Mesenchymal stem cell (in vitro differentiated cells and primary cell): ENCODE data around the gene GAA.

Experiments
- DNase-seq: peaks from one replicate; pipeline ENCODE4 v3.0.0-alpha.2; 2013
- H2AFZ ChIP-seq: one replicate; pipeline ENCODE4 v1.6.1; 2013; ENCODE audit warnings: low read depth, mild to moderate bottlenecking, control low read depth, inconsistent platforms, low read length, moderate library complexity
- H2AK5ac ChIP-seq: 2 replicates; pipeline ENCODE4 v1.6.1; 2013; ENCODE audit warnings: low read length, moderate library complexity, mild to moderate bottlenecking, inconsistent platforms; ENCODE audit not compliant: severe bottlenecking
- H2BK120ac ChIP-seq: one replicate; pipeline ENCODE4 v1.6.1; 2013; ENCODE audit warnings: low read depth, mild to moderate bottlenecking, inconsistent platforms, low read length, moderate library complexity
- H2BK12ac ChIP-seq, 2 experiments: one replicate each; pipeline ENCODE4 v1.6.1; 2013; ENCODE audit warnings: inconsistent platforms in 2 of 2, low read length in 2 of 2, mild to moderate bottlenecking in 2 of 2, moderate library complexity in 2 of 2, control low read depth in 1 of 2
- H2BK15ac ChIP-seq: one replicate; pipeline ENCODE4 v1.6.1; 2013; ENCODE audit warnings: mild to moderate bottlenecking, low read depth, inconsistent platforms; ENCODE audit not compliant: poor library complexity, severe bottlenecking
- H2BK5ac ChIP-seq: 2 replicates; pipeline ENCODE4 v1.6.1; 2013; ENCODE audit warnings: low read depth, mild to moderate bottlenecking, low read length, control low read depth, inconsistent platforms; ENCODE audit not compliant: poor library complexity, severe bottlenecking
- H3K14ac ChIP-seq, 2 experiments: one replicate each; pipeline ENCODE4 v1.6.1; 2013; ENCODE audit warnings: inconsistent platforms in 2 of 2, low read length in 2 of 2, control low read depth in 1 of 2, mild to moderate bottlenecking in 1 of 2, moderate library complexity in 1 of 2
- H3K18ac ChIP-seq, 2 experiments: one replicate each; pipeline ENCODE4 v1.6.1; 2013; ENCODE audit warnings: inconsistent platforms in 2 of 2, low read length in 2 of 2, control low read depth in 1 of 2, low read depth in 1 of 2, mild to moderate bottlenecking in 1 of 2
- H3K23ac ChIP-seq, 2 experiments: one replicate each; pipeline ENCODE4 v1.6.1; 2013; ENCODE audit warnings: inconsistent platforms in 2 of 2, low read length in 2 of 2, mild to moderate bottlenecking in 2 of 2, moderate library complexity in 2 of 2, control low read depth in 1 of 2
- H3K27ac ChIP-seq: 2 replicates; pipeline ENCODE4 v1.5.1; 2013; ENCODE audit warnings: mild to moderate bottlenecking, moderate library complexity, low read length, control low read depth, inconsistent platforms; ENCODE audit not compliant: poor library complexity, severe bottlenecking
- H3K27me3 ChIP-seq, 2 experiments: 2 replicates each; pipeline versions ENCODE4 v1.6.1 to v1.7.0; 2013; ENCODE audit warnings: low read length in 2 of 2, mild to moderate bottlenecking in 2 of 2, moderate library complexity in 2 of 2, control low read depth in 1 of 2, inconsistent platforms in 1 of 2; ENCODE audit not compliant: control insufficient read depth in 1 of 2, insufficient read depth in 1 of 2
- H3K36me3 ChIP-seq, 2 experiments: 2 replicates each; pipeline versions ENCODE4 v1.6.1 to v1.7.0; 2013; ENCODE audit warnings: low read length in 2 of 2, control low read depth in 1 of 2, inconsistent platforms in 1 of 2, low read depth in 1 of 2, mild to moderate bottlenecking in 1 of 2; ENCODE audit not compliant: insufficient read depth in 2 of 2, control insufficient read depth in 1 of 2
- H3K4ac ChIP-seq, 2 experiments: one replicate each; pipeline ENCODE4 v1.6.1; 2013; ENCODE audit warnings: inconsistent platforms in 2 of 2, low read length in 2 of 2, mild to moderate bottlenecking in 2 of 2, moderate library complexity in 2 of 2, control low read depth in 1 of 2, low read depth in 1 of 2
- H3K4me1 ChIP-seq: 2 replicates; pipeline ENCODE4 v1.6.1; 2013; ENCODE audit warnings: low read depth, low read length, control low read depth; ENCODE audit not compliant: control insufficient read depth, insufficient read depth
- H3K4me2 ChIP-seq: 2 replicates; pipeline ENCODE4 v1.6.1; 2013; ENCODE audit warnings: low read length, mild to moderate bottlenecking, inconsistent platforms; ENCODE audit not compliant: poor library complexity, severe bottlenecking
- H3K4me3 ChIP-seq, 2 experiments: 2 replicates each; pipeline versions ENCODE4 v1.5.1 to v1.7.0; 2013; ENCODE audit warnings: low read length in 2 of 2, mild to moderate bottlenecking in 2 of 2, control low read depth in 1 of 2, low read depth in 1 of 2; ENCODE audit not compliant: insufficient read depth in 1 of 2
- H3K79me1 ChIP-seq: replicated peaks from 2 replicates; pipeline ENCODE4 v1.6.1; 2013; ENCODE audit warnings: mild to moderate bottlenecking, control low read depth, low read length, inconsistent platforms; ENCODE audit not compliant: poor library complexity, severe bottlenecking
- H3K9ac ChIP-seq: 2 replicates; pipeline ENCODE4 v1.7.0; 2013; ENCODE audit warnings: mild to moderate bottlenecking, low read length, moderate library complexity
- H3K9me3 ChIP-seq: 2 replicates; pipeline ENCODE4 v1.7.0; 2013; ENCODE audit warnings: mild to moderate bottlenecking, low read length; ENCODE audit not compliant: control insufficient read depth
- H4K8ac ChIP-seq: one replicate; pipeline ENCODE4 v1.6.1; 2013; ENCODE audit warnings: inconsistent platforms, mild to moderate bottlenecking, low read length, moderate library complexity
- H4K91ac ChIP-seq: one replicate; pipeline ENCODE4 v1.6.1; 2013; ENCODE audit warnings: mild to moderate bottlenecking, low read length, inconsistent platforms
- WGBS: methylation state at CpG from one replicate; pipeline ENCODE4 v1.1.7; 2013; ENCODE audit warnings: mixed read lengths; 5-methylcytosine and 5-hydroxymethylcytosine counted together

GAA gene

GRCh38 chr17:80115159-80115558 is 13.8 kb downstream of the GAA start:
- Histone ChIP-seq H4K91ac (no peak overlapping the region), H4K8ac (no peak overlapping the region), H3K79me1 (no peaks in the 10 kb centered on the region), H2BK5ac (no peak overlapping the region), H2AFZ (no peak overlapping the region), H3K9me3 (no peaks in the 10 kb centered on the region), H2BK120ac (no peak overlapping the region), H3K4me2 (no peak overlapping the region), H2BK15ac (no peak overlapping the region), H3K14ac (no peak overlapping the region), H3K27ac (no peak overlapping the region), H3K36me3 (peaks cover 5 to 6% of the 10 kb centered on the region in 2 experiments), H2AK5ac (no peak overlapping the region), H3K9ac (no peak overlapping the region), H3K4me1 (peaks cover 28% of the 10 kb centered on the region), H3K4me3 (no peak overlapping the region), H2BK12ac (no peak overlapping the region), H3K4ac (no peak overlapping the region), H3K27me3 (peaks cover 0 to 14% of the 10 kb centered on the region in 2 experiments), H3K23ac (no peak overlapping the region), H3K18ac (no peak overlapping the region)
- 89% methylated on average over 8 of the region's 8 CpGs for WGBS
- no peak for DNase-seq

GRCh38 chr17:80116276-80116920 is 15.0 kb downstream of the GAA start:
- no peak overlapping the region for H2BK120ac ChIP-seq
- H3K4me1 ChIP-seq, result peaks cover 28% of the 10 kb centered on the region
- H2BK12ac ChIP-seq, result no peak overlapping the region
- H4K8ac ChIP-seq, result peak overlapping the region; percentile 29
- no peak overlapping the region for H4K91ac ChIP-seq
- H3K23ac ChIP-seq, result no peak overlapping the region
- H2BK15ac ChIP-seq, result peak overlapping the region; percentile 70
- H3K27me3 ChIP-seq, result peaks cover 0 to 3% of the 10 kb centered on the region in 2 experiments
- peaks cover 5 to 6% of the 10 kb centered on the region in 2 experiments for H3K36me3 ChIP-seq
- no peak overlapping the region for H3K27ac ChIP-seq
- no peak overlapping the region for H3K18ac ChIP-seq
- DNase-seq, result peak; percentile 44
- no peak overlapping the region for H3K4me2 ChIP-seq
- H3K79me1 ChIP-seq, result no peaks in the 10 kb centered on the region
- H3K9me3 ChIP-seq, result no peaks in the 10 kb centered on the region
- H3K4me3 ChIP-seq, result no peak overlapping the region
- 78% methylated on average over 16 of the region's 16 CpGs for WGBS
- no peak overlapping the region for H2AFZ ChIP-seq
- no peak overlapping the region for H3K14ac ChIP-seq
- H3K4ac ChIP-seq, result no peak overlapping the region
- H2BK5ac ChIP-seq, result no peak overlapping the region
- no peak overlapping the region for H3K9ac ChIP-seq
- H2AK5ac ChIP-seq, result no peak overlapping the region

GRCh38 chr17:80116921-80117380 is 15.6 kb downstream of the GAA start:
- peaks cover 0 to 3% of the 10 kb centered on the region in 2 experiments for H3K27me3 ChIP-seq
- H2BK12ac ChIP-seq, result no peak overlapping the region
- H3K36me3 ChIP-seq, result peaks cover 5 to 6% of the 10 kb centered on the region in 2 experiments
- H3K14ac ChIP-seq, result no peak overlapping the region
- H3K9ac ChIP-seq, result no peak overlapping the region
- H4K91ac ChIP-seq, result peak overlapping the region; percentile 59
- no peak overlapping the region for H3K23ac ChIP-seq
- no peak overlapping the region for H3K27ac ChIP-seq
- H2BK15ac ChIP-seq, result peak overlapping the region; percentile 70
- 92% methylated on average over 13 of the region's 13 CpGs for WGBS
- H4K8ac ChIP-seq, result peak overlapping the region; percentile 29
- no peak overlapping the region for H2AFZ ChIP-seq
- H2BK5ac ChIP-seq, result no peak overlapping the region
- peaks cover 25% of the 10 kb centered on the region for H3K4me1 ChIP-seq
- H2AK5ac ChIP-seq, result no peak overlapping the region
- H3K79me1 ChIP-seq, result no peaks in the 10 kb centered on the region
- no peak for DNase-seq
- H3K4me3 ChIP-seq, result no peak overlapping the region
- no peaks in the 10 kb centered on the region for H3K9me3 ChIP-seq
- H3K4ac ChIP-seq, result no peak overlapping the region
- H2BK120ac ChIP-seq, result no peak overlapping the region
- H3K4me2 ChIP-seq, result no peak overlapping the region
- no peak overlapping the region for H3K18ac ChIP-seq

- no peak overlapping the region for H2AK5ac ChIP-seq
- H3K4ac ChIP-seq, result no peak overlapping the region
- no peak overlapping the region for H3K23ac ChIP-seq
- H2BK12ac ChIP-seq, result no peak overlapping the region
- no peaks in the 10 kb centered on the region for H3K9me3 ChIP-seq
- 92% methylated on average over 31 of the region's 31 CpGs for WGBS
- H3K79me1 ChIP-seq, result no peaks in the 10 kb centered on the region
- no peak overlapping the region for H3K9ac ChIP-seq
- H2AFZ ChIP-seq, result no peak overlapping the region
- peak overlapping the region; percentile 7 for H4K8ac ChIP-seq
- H3K14ac ChIP-seq, result no peak overlapping the region
- no peak overlapping the region for H3K4me2 ChIP-seq
- H3K27ac ChIP-seq, result no peak overlapping the region
- H3K36me3 ChIP-seq, result peaks cover 5 to 6% of the 10 kb centered on the region in 2 experiments
- H3K27me3 ChIP-seq, result peaks cover 0 to 3% of the 10 kb centered on the region in 2 experiments
- H3K4me1 ChIP-seq, result peaks cover 17% of the 10 kb centered on the region
- no peak for DNase-seq
- H2BK5ac ChIP-seq, result no peak overlapping the region
- H3K18ac ChIP-seq, result no peak overlapping the region
- peak overlapping the region; percentile 59 for H4K91ac ChIP-seq
- peak overlapping the region in 1 of 2 experiments; percentile 11 for H3K4me3 ChIP-seq
- no peak overlapping the region for H2BK15ac ChIP-seq
- no peak overlapping the region for H2BK120ac ChIP-seq
Observed at GRCh38 chr17:80117491-80118401, 16.4 kb downstream of the GAA start.
